Body of pancreas (tissue), 4 donors: ENCODE data around the gene SLC30A1. TPM values are rescaled to one million over a fixed set of nuclear protein-coding genes. Genes with fewer than 3 reads are reported as not detected.

Experiments
- ATAC-seq: fragments of 150-250 bp; one replicate; pipeline ENCODE4 v1.9.1; 2016
- DNase-seq, 4 donors: peaks; one replicate each; pipeline ENCODE4 v3.0.0-alpha.2; 2019
- H3K27ac ChIP-seq, 4 donors: fragments of 200-600 bp; sonication (generic); 1 replicate in 3 of 4; 2 replicates in 1 of 4; pipeline versions ENCODE4 v1.5.1 to v1.6.1; 2016 to 2019; ENCODE audit warnings: mild to moderate bottlenecking in 1 of 4, mixed read lengths in 1 of 4, moderate library complexity in 1 of 4
- H3K27me3 ChIP-seq, 2 donors: fragments of 200-600 bp; sonication (generic); one replicate each; pipeline ENCODE4 v1.6.0; 2016; ENCODE audit warnings: mild to moderate bottlenecking in 1 of 2
- H3K36me3 ChIP-seq, 2 donors: fragments of 200-600 bp; sonication (generic); replicated peaks in 1 of 2; 2 replicates each; pipeline ENCODE4 v1.5.1; 2016; ENCODE audit warnings: low read depth in 2 of 2; ENCODE audit not compliant: insufficient read depth in 1 of 2
- H3K4me1 ChIP-seq: fragments of 200-600 bp; sonication (generic); one replicate; pipeline ENCODE4 v1.6.0; 2016
- H3K4me3 ChIP-seq, 2 donors: fragments of 200-600 bp; sonication (generic); 1 replicate in 1 of 2; 2 replicates in 1 of 2; pipeline ENCODE4 v1.5.1; 2016 to 2019
- H3K9me3 ChIP-seq, 3 donors: fragments of 200-600 bp; sonication (generic); 1 replicate in 2 of 3; 2 replicates in 1 of 3; pipeline ENCODE4 v1.5.1; 2016
- CTCF ChIP-seq, 7 experiments: fragments of 450-650 bp in 4 of 7; fragments of 200-600 bp in 3 of 7; sonication (generic) in 3 of 7; IDR thresholded peaks; one replicate each; pipeline ENCODE4 v1.5.1; 2016 to 2019; ENCODE audit warnings: antibody characterized with exemption in 7 of 7
- POLR2A ChIP-seq, 3 donors: fragments of 450-650 bp; IDR thresholded peaks; one replicate each; pipeline ENCODE4 v1.6.1; 2016; ENCODE audit warnings: antibody characterized with exemption in 3 of 3, mild to moderate bottlenecking in 2 of 3
- WGBS, 2 donors: methylation state at CpG; one replicate each; pipeline ENCODE4 v1.1.5; 2017; 5-methylcytosine and 5-hydroxymethylcytosine counted together
- intact Hi-C: fragments of 100-400 bp; cut with DNase I; formaldehyde crosslinking; loops from one replicate; pipeline ENCODE4 v1.15.1; 2023
- total RNA-seq, 2 donors: library from RNA; depleted of rRNA; stranded (reverse); fragments of >200 nt; gene quantifications; one replicate each; pipeline ENCODE4 v1.1.0, GENCODE V29; 2016

Gene SLC30A1
- total RNA-seq, 2 donors from 2014 or later: 7.3 to 11.5 TPM

DNA sequence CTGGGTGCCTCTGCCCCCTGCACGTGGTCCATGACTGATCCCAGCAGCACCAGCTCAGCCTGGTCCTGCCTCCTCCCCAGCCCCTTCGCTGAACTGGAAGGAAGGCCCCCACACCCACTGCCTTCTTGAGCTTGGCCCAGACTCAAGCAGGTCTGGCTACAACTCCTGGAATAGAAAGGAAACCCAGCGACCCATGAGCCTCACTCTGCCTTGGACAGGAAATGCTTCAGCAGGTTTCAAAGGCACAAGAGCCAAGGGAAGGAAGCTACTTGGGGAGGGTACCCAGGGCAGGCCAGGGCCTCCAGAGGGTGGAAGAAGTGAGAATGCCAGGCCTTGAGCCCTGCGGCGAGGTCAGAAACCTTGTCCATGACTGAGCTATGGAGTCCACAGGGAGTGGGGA, 51.1 kb downstream of the SLC30A1 start:
- Histone ChIP-seq H3K36me3 (no peaks in the 10 kb centered on the region), H3K4me1 (no peaks in the 10 kb centered on the region), H3K9me3 (no peaks in the 10 kb centered on the region), H3K27ac (no peak overlapping the region), H3K27me3 (no peaks in the 10 kb centered on the region), H3K4me3 (no peak overlapping the region)
- 67 to 68% methylated on average over 3 to 5 of the region's 5 CpGs for WGBS, 2 donors
- TF ChIP-seq POLR2A (IDR thresholded peaks at IDR 0.05): no peak
- TF ChIP-seq CTCF (IDR thresholded peaks at IDR 0.05): no peak
- ATAC-seq (no peak), DNase-seq (no peak)
- intact Hi-C loops: no loop called here

GRCh38 chr1:211527006-211527405, 52.0 kb downstream of the SLC30A1 start:
- Histone ChIP-seq H3K27ac (no peak overlapping the region), H3K27me3 (no peaks in the 10 kb centered on the region), H3K4me3 (no peak overlapping the region), H3K4me1 (no peaks in the 10 kb centered on the region), H3K9me3 (no peaks in the 10 kb centered on the region), H3K36me3 (no peaks in the 10 kb centered on the region)
- ATAC-seq: no peak
- WGBS, 2 donors: 86 to 92% methylated on average over 3 of the region's 3 CpGs
- intact Hi-C loops: no loop called here
- no peak for DNase-seq
- TF ChIP-seq CTCF (IDR thresholded peaks at IDR 0.05) (no peak), POLR2A (IDR thresholded peaks at IDR 0.05) (no peak)

DNA sequence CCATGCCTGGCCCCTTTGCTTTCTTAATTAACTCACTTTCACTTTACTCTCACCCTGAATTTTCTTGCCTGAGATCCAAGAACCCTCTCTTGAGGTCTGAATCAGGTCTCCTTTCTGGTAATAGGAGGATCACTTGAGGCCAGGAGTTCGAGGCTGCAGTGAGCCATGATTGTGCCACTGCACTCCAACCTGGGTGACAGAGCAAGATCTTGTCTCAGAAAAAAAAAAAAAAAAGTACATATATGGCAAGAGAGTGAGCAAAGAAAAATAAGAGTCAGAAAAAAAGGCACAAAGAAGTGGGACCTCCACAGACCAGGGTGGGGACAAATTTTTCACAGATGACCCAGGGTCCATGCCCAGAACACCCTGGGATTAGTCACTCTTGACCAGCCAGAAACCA, 52.9 kb downstream of the SLC30A1 start:
- no peaks in the 10 kb centered on the region for H3K36me3 ChIP-seq

GRCh38 chr1:211525101-211525676, 53.8 kb downstream of the SLC30A1 start:
- no peak overlapping the region for H3K27ac ChIP-seq
- DNase-seq (no peak), ATAC-seq (no peak)
- no peaks in the 10 kb centered on the region for H3K27me3 ChIP-seq
- H3K36me3 ChIP-seq: no peaks in the 10 kb centered on the region
- no peaks in the 10 kb centered on the region for H3K4me1 ChIP-seq
- no peaks in the 10 kb centered on the region for H3K9me3 ChIP-seq
- WGBS, 2 donors: 93 to 95% methylated on average over 9 of the region's 9 CpGs
- no peak overlapping the region for H3K4me3 ChIP-seq
- no peak for TF ChIP-seq CTCF (IDR thresholded peaks at IDR 0.05)
- no peak for TF ChIP-seq POLR2A (IDR thresholded peaks at IDR 0.05)
- intact Hi-C loops: no loop called here

More for the DNA sequence above, 52.9 kb downstream of the SLC30A1 start:
- WGBS, 2 donors: 63 to 69% methylated on average over 1 of the region's 1 CpG
- Histone ChIP-seq H3K9me3 (no peaks in the 10 kb centered on the region), H3K27me3 (no peaks in the 10 kb centered on the region), H3K4me3 (no peak overlapping the region), H3K4me1 (no peaks in the 10 kb centered on the region), H3K27ac (no peak overlapping the region)
- intact Hi-C loops: no loop called here
- DNase-seq (no peak), ATAC-seq (no peak)
- TF ChIP-seq CTCF (IDR thresholded peaks at IDR 0.05) (no peak), POLR2A (IDR thresholded peaks at IDR 0.05) (no peak)

DNA sequence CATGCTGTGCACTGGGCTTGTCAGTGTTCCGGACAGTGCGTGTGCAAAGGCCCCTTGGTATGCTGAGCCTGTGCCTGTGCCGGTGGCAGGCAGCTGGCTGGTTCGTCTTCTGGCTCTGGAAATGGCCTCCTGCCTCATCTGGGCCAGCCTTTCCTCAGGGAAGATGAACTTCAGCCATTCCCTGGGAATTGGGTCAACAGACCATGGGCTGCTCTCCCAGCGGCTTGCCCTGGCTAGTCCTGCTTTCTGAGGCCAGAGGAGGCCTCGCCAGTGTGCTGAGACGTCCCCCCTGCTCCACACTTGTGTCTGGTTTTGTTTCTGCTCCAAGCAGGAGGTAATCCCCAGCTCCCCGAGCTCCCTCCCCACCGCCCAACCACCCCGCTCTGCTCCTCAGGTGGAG, 54.4 kb downstream of the SLC30A1 start:
- no peak for ATAC-seq
- DNase-seq: no peak
- TF ChIP-seq CTCF (IDR thresholded peaks at IDR 0.05) (no peak), POLR2A (IDR thresholded peaks at IDR 0.05) (no peak)
- 80 to 87% methylated on average over 6 to 10 of the region's 10 CpGs for WGBS, 2 donors
- no peak overlapping the region for H3K4me3 ChIP-seq
- H3K9me3 ChIP-seq: no peaks in the 10 kb centered on the region
- intact Hi-C loops: loop anchor here (5.0 kb wide), 1 partner anchor 128 kb away; no protein-coding TSS in a partner anchor
- H3K4me1 ChIP-seq: no peaks in the 10 kb centered on the region
- H3K27ac ChIP-seq: no peak overlapping the region
- H3K27me3 ChIP-seq: no peaks in the 10 kb centered on the region
- no peaks in the 10 kb centered on the region for H3K36me3 ChIP-seq
